Measurements from ENCODE around the gene ELL.
"Not testable (repeated sequence)": the region's sequence is repeated elsewhere in the genome, so short reads cannot be mapped to it uniquely, and the experiment has no call there.

ELL gene

GRCh38 chr19:18523841-18524240 lies 2.0 kb upstream of the ELL start:
- Histone ChIP-seq H3K36me3 (ENCODE audit: control insufficient read depth, insufficient read depth, low read length) (no peaks in the 10 kb centered on the region), H3K4me1 (ENCODE audit: control insufficient read depth, insufficient read depth, low read length) (peaks cover 8% of the 10 kb centered on the region), H3K4me3 (ENCODE audit: low read length) (no peak overlapping the region), H3K9ac (ENCODE audit: low read length) (no peak overlapping the region), H3K9me3 (ENCODE audit: control insufficient read depth, low read length) (no peaks in the 10 kb centered on the region), H3K27me3 (ENCODE audit: control insufficient read depth, insufficient read depth, low read length) (no peaks in the 10 kb centered on the region)

GRCh38 chr19:18522862-18523440 lies 1.1 kb upstream of the ELL start:
- not testable (repeated sequence) for H3K4me1 ChIP-seq (ENCODE audit: control insufficient read depth, insufficient read depth, low read length); H3K9ac ChIP-seq (ENCODE audit: low read length); H3K9me3 ChIP-seq (ENCODE audit: control insufficient read depth, low read length); H3K4me3 ChIP-seq (ENCODE audit: low read length); H3K36me3 ChIP-seq (ENCODE audit: control insufficient read depth, insufficient read depth, low read length); H3K27me3 ChIP-seq (ENCODE audit: control insufficient read depth, insufficient read depth, low read length)

DNA sequence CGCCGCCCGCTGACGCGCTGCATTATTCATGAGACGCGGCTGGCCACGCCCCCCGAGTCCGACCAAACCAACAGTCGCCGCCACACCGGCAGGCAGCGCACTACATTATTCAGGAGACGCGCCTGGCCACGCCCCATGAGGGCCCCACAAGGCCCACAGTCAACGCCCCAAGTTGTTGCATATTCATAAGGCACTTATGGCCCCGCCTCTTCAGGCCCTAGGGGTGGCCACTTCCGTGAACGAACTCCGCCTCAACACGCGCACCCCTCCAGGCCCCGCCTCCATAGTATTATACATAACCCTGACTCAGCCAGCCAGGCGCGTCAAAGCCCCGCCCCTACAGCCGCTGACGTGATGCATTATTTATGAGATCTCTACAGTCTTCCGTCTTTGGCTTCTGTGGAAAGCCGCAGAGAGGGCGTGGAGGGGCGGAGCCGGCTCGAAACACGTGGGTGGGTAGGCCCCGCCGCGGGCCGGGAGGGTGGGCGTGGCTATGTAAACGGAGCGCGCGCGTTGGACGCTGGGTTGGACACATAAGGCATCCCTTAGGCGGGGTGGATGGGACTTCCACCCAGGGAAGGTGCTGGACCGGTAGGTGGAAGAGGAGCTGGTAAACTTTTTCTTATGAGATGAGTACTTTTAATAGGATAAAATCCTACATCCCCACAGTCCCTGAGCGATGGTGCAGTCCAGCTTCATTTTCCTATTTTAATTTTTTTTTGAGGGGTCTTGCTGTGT lies 423 bp upstream of the ELL start:
- Histone ChIP-seq H3K27me3 (ENCODE audit: control insufficient read depth, insufficient read depth, low read length) (no peaks in the 10 kb centered on the region), H3K4me3 (ENCODE audit: low read length) (no peak overlapping the region), H3K4me1 (ENCODE audit: control insufficient read depth, insufficient read depth, low read length) (peaks cover 8% of the 10 kb centered on the region), H3K9me3 (ENCODE audit: control insufficient read depth, low read length) (no peaks in the 10 kb centered on the region), H3K9ac (ENCODE audit: low read length) (peak overlapping the region; percentile 96), H3K36me3 (ENCODE audit: control insufficient read depth, insufficient read depth, low read length) (no peaks in the 10 kb centered on the region)

- Histone ChIP-seq H3K36me3 (ENCODE audit: control insufficient read depth, insufficient read depth, low read length) (no peaks in the 10 kb centered on the region), H3K4me1 (ENCODE audit: control insufficient read depth, insufficient read depth, low read length) (peaks cover 8% of the 10 kb centered on the region), H3K9ac (ENCODE audit: low read length) (peak overlapping the region; percentile 96), H3K27me3 (ENCODE audit: control insufficient read depth, insufficient read depth, low read length) (no peaks in the 10 kb centered on the region), H3K9me3 (ENCODE audit: control insufficient read depth, low read length) (no peaks in the 10 kb centered on the region), H3K4me3 (ENCODE audit: low read length) (peak overlapping the region; percentile 84)
Observed at GRCh38 chr19:18520848-18521691, 800 bp downstream of the ELL start.

- Histone ChIP-seq H3K9ac (ENCODE audit: low read length) (peak overlapping the region; percentile 96), H3K4me3 (ENCODE audit: low read length) (peak overlapping the region; percentile 84), H3K36me3 (ENCODE audit: control insufficient read depth, insufficient read depth, low read length) (no peaks in the 10 kb centered on the region), H3K4me1 (ENCODE audit: control insufficient read depth, insufficient read depth, low read length) (peaks cover 13% of the 10 kb centered on the region), H3K9me3 (ENCODE audit: control insufficient read depth, low read length) (no peaks in the 10 kb centered on the region), H3K27me3 (ENCODE audit: control insufficient read depth, insufficient read depth, low read length) (no peaks in the 10 kb centered on the region)
Observed at GRCh38 chr19:18519962-18520847, 1.7 kb downstream of the ELL start.

DNA sequence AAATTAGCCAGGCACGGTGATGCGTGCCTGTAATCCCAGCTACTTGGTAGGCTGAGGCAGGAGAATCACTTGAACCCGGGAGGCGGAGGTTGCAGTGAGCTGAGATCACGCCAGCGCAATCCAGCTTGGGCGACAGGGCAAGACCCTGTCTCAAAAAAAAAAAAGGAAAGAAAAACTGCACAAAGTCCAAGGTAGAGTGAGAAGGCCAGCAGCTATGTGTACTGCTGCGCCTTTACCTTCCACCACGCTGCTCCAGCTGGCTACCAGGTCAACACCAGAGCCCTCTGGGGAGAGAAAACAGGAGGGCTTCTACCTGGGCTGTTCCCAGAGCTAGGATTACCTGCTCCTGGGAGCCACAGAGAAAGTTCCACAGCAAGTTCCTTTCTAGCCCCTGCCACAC lies 3.2 kb downstream of the ELL start:
- Histone ChIP-seq H3K4me3 (ENCODE audit: low read length) (no peak overlapping the region), H3K9ac (ENCODE audit: low read length) (no peak overlapping the region), H3K4me1 (ENCODE audit: control insufficient read depth, insufficient read depth, low read length) (peaks cover 22% of the 10 kb centered on the region)

GRCh38 chr19:18517606-18518005 lies 4.3 kb downstream of the ELL start:
- Histone ChIP-seq H3K9ac (ENCODE audit: low read length) (no peak overlapping the region), H3K27me3 (ENCODE audit: control insufficient read depth, insufficient read depth, low read length) (no peaks in the 10 kb centered on the region), H3K36me3 (ENCODE audit: control insufficient read depth, insufficient read depth, low read length) (no peaks in the 10 kb centered on the region), H3K4me1 (ENCODE audit: control insufficient read depth, insufficient read depth, low read length) (peaks cover 22% of the 10 kb centered on the region), H3K9me3 (ENCODE audit: control insufficient read depth, low read length) (no peaks in the 10 kb centered on the region), H3K4me3 (ENCODE audit: low read length) (no peak overlapping the region)

More for the DNA sequence above, 3.2 kb downstream of the ELL start:
- no peaks in the 10 kb centered on the region for H3K27me3 ChIP-seq (ENCODE audit: control insufficient read depth, insufficient read depth, low read length)
- H3K36me3 ChIP-seq (ENCODE audit: control insufficient read depth, insufficient read depth, low read length) = no peaks in the 10 kb centered on the region
- no peaks in the 10 kb centered on the region for H3K9me3 ChIP-seq (ENCODE audit: control insufficient read depth, low read length)

- Histone ChIP-seq H3K4me1 (ENCODE audit: control insufficient read depth, insufficient read depth, low read length) (peaks cover 22% of the 10 kb centered on the region), H3K4me3 (ENCODE audit: low read length) (no peak overlapping the region), H3K36me3 (ENCODE audit: control insufficient read depth, insufficient read depth, low read length) (no peaks in the 10 kb centered on the region), H3K9me3 (ENCODE audit: control insufficient read depth, low read length) (no peaks in the 10 kb centered on the region), H3K27me3 (ENCODE audit: control insufficient read depth, insufficient read depth, low read length) (no peaks in the 10 kb centered on the region), H3K9ac (ENCODE audit: low read length) (no peak overlapping the region)
Observed at GRCh38 chr19:18515959-18516358, 5.9 kb downstream of the ELL start.

GRCh38 chr19:18514800-18515682 lies 6.8 kb downstream of the ELL start:
- H3K9me3 ChIP-seq (ENCODE audit: control insufficient read depth, low read length) = no peaks in the 10 kb centered on the region
- H3K36me3 ChIP-seq (ENCODE audit: control insufficient read depth, insufficient read depth, low read length) = no peaks in the 10 kb centered on the region
- H3K9ac ChIP-seq (ENCODE audit: low read length) = peak overlapping the region; percentile 24
- H3K4me1 ChIP-seq (ENCODE audit: control insufficient read depth, insufficient read depth, low read length) = peaks cover 19% of the 10 kb centered on the region
- H3K27me3 ChIP-seq (ENCODE audit: control insufficient read depth, insufficient read depth, low read length) = no peaks in the 10 kb centered on the region
- H3K4me3 ChIP-seq (ENCODE audit: low read length) = no peak overlapping the region

DNA sequence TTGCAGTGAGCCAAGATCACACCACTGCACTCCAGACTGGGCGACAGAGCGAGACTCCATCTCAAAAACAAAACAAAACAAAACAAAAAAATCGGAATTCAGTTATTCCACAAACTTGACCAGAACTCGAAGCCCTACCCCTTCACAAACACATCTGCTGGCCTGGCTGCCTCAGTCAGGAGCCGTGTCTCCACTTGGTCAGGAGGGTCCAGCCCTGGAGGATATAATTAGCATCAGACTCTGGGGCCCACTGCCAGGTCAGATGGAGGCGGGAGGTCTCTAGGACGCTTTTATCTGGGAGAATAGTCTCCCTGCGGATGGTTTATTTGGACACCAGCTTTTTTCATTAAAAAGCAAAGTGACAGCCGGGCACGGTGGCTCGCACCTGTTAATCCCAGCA lies 8.0 kb downstream of the ELL start:
- Histone ChIP-seq H3K9me3 (ENCODE audit: control insufficient read depth, low read length) (no peaks in the 10 kb centered on the region), H3K36me3 (ENCODE audit: control insufficient read depth, insufficient read depth, low read length) (no peaks in the 10 kb centered on the region), H3K9ac (ENCODE audit: low read length) (no peak overlapping the region), H3K27me3 (ENCODE audit: control insufficient read depth, insufficient read depth, low read length) (no peaks in the 10 kb centered on the region), H3K4me1 (ENCODE audit: control insufficient read depth, insufficient read depth, low read length) (peaks cover 18% of the 10 kb centered on the region), H3K4me3 (ENCODE audit: low read length) (no peak overlapping the region)

GRCh38 chr19:18510216-18510615 lies 11.7 kb downstream of the ELL start:
- Histone ChIP-seq H3K9ac (ENCODE audit: low read length) (no peak overlapping the region), H3K4me1 (ENCODE audit: control insufficient read depth, insufficient read depth, low read length) (peaks cover 40% of the 10 kb centered on the region)

More at GRCh38 chr19:18510216-18510615, 11.7 kb downstream of the ELL start:
- H3K9me3 ChIP-seq (ENCODE audit: control insufficient read depth, low read length) = no peaks in the 10 kb centered on the region
- H3K36me3 ChIP-seq (ENCODE audit: control insufficient read depth, insufficient read depth, low read length) = no peaks in the 10 kb centered on the region
- no peak overlapping the region for H3K4me3 ChIP-seq (ENCODE audit: low read length)
- H3K27me3 ChIP-seq (ENCODE audit: control insufficient read depth, insufficient read depth, low read length) = no peaks in the 10 kb centered on the region
